Lower leg skin (tissue), 3 donors: Measurements from ENCODE around the gene TNP1.

Experiments used
- POLR2A ChIP-seq, 2 donors: fragments of 450-650 bp; IDR thresholded peaks; one replicate each; pipeline ENCODE4 v1.6.1; 2016 to 2017; ENCODE audit warnings: antibody characterized with exemption in 2 of 2, mild to moderate bottlenecking in 1 of 2, moderate library complexity in 1 of 2
- TF ChIP-seq, protein P1 (sequence below), 3 donors: fragments of 450-650 bp; IDR thresholded peaks; one replicate each; pipeline ENCODE4 v1.5.1; 2016; ENCODE audit warnings: antibody characterized with exemption in 3 of 3, mild to moderate bottlenecking in 3 of 3, moderate library complexity in 2 of 3

DNA sequence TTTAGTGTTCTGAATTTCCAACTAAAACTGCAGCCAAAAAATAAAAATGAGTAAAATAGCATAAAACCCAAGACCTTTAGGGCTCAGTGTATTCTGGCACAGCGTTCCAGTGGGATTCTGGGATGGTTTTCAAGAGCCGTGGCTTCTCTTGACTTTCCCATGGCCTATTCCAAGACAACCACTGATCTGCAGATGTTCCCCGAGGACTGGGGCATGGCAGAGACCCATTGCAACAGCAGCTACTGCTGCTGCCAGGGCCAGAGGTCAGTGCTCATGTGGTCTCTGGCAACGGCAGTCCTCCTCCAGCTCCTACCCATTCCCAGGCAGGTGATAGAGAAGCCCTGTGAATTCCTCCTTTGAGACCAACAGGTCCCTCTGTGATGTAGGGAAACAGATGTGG, 26.8 kb downstream of the TNP1 start:
- TF ChIP-seq, protein P1, sequence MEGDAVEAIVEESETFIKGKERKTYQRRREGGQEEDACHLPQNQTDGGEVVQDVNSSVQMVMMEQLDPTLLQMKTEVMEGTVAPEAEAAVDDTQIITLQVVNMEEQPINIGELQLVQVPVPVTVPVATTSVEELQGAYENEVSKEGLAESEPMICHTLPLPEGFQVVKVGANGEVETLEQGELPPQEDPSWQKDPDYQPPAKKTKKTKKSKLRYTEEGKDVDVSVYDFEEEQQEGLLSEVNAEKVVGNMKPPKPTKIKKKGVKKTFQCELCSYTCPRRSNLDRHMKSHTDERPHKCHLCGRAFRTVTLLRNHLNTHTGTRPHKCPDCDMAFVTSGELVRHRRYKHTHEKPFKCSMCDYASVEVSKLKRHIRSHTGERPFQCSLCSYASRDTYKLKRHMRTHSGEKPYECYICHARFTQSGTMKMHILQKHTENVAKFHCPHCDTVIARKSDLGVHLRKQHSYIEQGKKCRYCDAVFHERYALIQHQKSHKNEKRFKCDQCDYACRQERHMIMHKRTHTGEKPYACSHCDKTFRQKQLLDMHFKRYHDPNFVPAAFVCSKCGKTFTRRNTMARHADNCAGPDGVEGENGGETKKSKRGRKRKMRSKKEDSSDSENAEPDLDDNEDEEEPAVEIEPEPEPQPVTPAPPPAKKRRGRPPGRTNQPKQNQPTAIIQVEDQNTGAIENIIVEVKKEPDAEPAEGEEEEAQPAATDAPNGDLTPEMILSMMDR (IDR thresholded peaks at IDR 0.05) = no peak
- no peak for TF ChIP-seq POLR2A (IDR thresholded peaks at IDR 0.05)
